ENCODE data around the gene NOP9.

NOP9 gene

GRCh38 chr14:24299255-24300191, at the start of gene NOP9, which contains the start of gene DHRS1:
Gene NOP9 (plus strand): TSS chr14:24299850. CDS start chr14:24299955, 105 bp downstream.
Gene DHRS1 (minus strand): TSS chr14:24299780. CDS start chr14:24299106, 674 bp downstream.
- DNase-seq (ENCODE audit: low spot score), result peak; percentile 95

DNA sequence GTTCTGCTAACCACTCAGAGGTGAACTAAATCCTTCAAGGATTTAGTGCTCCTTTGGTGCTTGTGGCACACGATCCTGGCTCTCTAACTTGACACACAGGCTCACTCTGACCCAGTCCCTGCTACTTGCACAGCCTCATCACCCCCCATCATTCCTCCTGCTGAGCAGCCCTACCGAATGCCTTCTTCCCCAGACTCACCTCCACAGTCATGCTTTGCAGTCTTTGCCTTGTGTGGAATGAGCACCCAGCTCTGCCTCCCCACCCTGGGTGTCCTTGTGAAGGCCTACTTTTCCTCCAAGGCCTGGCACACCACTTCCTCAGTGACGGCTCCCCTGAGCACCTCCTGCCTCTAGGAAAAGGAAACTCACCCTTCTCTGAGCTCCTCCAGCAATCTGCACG, 49.3 kb upstream of the NOP9 start:
- no peak for DNase-seq (ENCODE audit: low spot score)

GRCh38 chr14:24251880-24252288, 47.8 kb upstream of the NOP9 start:
- DNase-seq (ENCODE audit: low spot score), result peak; percentile 79

- no peak for DNase-seq (ENCODE audit: low spot score)
These were observed 47.1 kb upstream of the NOP9 start for GRCh38 chr14:24252289-24253124.

- DNase-seq (ENCODE audit: low spot score), result no peak
These were observed 45.7 kb upstream of the NOP9 start for GRCh38 chr14:24253936-24254335.

GRCh38 chr14:24254630-24255392, 44.8 kb upstream of the NOP9 start:
- no peak for DNase-seq (ENCODE audit: low spot score)

DNA sequence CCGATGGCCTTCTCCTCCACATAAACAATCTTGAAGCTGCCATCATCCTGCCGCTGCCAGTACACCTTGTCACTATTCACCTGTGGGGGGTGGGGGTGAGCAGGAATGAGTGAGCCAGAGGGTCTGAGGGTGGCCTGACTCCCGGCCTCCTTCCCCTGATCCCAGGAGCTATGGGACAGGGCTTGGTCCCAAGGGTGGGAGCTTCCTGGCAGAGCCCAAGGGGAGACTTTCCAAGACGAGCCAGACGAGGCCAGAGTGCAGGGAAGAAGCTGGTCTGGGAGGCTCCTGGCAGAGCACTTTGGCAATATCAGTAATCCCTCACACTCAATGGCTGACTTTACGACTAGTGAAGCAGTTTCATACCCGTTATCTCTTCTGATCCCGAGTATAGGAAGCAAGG, 44.2 kb upstream of the NOP9 start:
- DNase-seq (ENCODE audit: low spot score), result no peak

DNA sequence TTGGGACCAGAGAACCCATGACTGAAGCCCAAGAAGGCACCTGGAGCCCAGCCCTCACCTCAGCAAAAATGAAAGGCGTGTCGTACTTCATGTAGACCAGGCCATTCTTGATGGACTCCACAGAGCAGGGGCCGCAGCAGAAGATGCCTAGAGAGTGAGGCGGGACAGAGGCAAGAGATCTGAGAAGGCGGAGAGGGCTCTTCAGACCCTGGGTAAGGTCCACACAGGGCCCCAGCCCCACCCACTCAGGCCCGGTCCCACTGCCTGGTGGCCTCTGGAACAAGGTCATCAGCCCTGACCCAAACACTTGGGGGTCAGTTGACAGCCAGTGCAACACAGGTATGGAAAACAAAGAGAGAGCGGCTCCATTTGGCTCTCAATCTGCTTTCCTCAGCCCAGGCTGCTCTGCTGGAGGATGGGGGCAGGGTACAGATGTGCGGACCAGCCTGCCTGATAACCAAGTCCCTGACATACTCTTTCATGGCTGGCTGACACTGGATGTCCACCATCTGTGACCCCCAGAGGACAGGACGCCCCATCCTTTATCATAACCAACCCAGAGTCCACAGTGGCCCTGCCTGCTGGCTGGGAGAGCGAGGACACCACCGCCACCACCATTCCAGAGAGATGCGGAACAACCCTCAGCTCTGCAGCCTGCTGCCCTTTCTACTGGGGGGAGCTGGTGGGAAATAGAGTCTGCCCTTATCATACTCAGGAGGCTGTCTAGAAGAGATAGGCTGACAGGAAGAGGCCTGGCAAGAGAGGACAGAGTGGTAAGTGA, 43.5 kb upstream of the NOP9 start:
- DNase-seq (ENCODE audit: low spot score), result no peak

GRCh38 chr14:24256960-24257359, 42.7 kb upstream of the NOP9 start:
- DNase-seq (ENCODE audit: low spot score), result peak; percentile 40

DNA sequence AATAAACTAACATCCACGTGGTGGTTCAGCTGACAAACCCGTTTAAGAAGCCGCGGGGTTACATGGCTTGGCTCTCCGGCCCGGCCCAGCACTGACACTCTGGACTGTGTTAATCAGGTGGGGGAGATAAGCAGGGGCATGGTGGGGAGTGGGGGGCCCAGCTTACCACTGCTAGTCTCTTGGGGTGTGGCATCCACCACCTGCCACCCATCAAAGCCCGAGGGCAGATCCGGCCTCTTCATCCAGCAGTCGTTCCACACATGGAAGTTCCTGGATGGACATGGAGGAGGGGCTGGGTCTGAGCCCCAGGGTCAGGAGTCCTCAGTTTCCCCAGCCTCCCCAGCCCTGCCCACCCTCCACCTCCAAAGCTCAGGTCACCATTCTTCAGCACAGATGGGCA, 41.5 kb upstream of the NOP9 start:
- no peak for DNase-seq (ENCODE audit: low spot score)

DNA sequence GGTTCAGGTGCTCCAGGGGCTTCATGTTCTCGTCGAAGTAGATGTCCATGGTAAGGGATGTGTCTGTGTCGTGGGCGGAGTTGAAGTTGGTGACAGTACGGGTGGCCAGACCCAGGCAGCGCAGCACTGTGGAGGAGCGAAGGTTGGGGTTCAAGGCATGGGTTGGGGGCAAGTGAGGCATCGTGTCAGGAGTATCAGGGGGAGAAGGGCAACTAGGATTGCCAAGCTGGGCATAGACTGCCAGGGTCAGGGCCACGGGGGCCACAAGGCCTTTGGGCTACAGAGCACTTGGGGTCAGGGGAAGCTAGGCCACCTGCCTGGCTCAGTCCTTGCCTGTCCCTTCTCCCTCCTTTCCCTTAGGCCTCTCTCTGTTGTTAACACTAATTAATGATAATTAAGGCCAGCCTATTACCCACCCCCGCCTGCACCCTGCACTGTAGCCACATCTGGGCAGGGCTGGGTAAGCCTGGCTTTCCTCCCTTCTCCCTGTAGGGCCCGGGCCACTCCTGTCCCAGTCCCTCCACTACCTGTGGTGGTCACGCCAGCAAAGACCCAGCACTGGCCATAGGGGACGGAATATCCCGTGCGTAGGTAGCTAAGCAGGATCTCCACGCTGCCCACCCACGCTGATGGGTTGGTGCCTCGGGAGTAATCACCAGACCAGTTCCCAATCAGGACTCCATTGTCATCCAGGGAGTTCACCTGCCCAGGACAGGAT, 40.9 kb upstream of the NOP9 start:
- no peak for DNase-seq (ENCODE audit: low spot score)

DNA sequence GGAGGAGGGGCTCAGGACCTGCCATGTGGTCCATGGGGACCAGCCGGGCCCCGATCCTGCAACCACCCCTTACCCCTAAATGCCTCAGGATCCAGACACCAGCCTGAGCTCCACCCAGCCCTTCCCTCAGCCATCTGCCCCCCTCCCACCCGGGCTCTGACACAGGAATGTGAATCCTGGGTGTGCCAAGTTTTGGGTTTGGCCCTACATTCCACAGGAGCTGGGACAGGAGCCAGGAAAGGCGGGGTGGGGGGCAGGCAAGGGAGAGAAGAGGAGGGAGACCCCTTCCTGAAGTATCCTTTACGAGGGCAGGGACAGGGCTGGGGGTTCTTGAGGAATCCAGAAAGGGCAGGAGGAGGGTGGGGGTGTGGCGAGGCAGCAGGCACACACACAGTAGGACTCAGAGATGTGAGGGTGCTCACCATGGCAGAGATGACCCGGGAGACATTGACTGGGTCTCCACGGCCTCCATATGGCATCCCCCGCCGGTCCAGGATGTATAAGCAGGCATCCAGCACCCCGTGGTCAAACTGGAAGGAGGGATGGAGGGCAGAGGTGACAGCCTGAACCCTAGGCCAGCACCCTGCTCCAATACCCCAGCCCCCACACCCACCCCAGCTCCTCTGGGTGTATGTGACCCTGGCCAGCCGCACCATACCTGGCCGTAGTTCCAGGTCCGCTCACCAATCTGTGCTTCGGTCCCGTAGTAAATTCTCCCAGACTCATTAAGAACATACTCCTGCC, 40.2 kb upstream of the NOP9 start:
- peak; percentile 80 for DNase-seq (ENCODE audit: low spot score)

GRCh38 chr14:24260026-24260779, 39.4 kb upstream of the NOP9 start:
- no peak for DNase-seq (ENCODE audit: low spot score)

- DNase-seq (ENCODE audit: low spot score), result no peak
These were observed 38.9 kb upstream of the NOP9 start for GRCh38 chr14:24260780-24261157.

DNA sequence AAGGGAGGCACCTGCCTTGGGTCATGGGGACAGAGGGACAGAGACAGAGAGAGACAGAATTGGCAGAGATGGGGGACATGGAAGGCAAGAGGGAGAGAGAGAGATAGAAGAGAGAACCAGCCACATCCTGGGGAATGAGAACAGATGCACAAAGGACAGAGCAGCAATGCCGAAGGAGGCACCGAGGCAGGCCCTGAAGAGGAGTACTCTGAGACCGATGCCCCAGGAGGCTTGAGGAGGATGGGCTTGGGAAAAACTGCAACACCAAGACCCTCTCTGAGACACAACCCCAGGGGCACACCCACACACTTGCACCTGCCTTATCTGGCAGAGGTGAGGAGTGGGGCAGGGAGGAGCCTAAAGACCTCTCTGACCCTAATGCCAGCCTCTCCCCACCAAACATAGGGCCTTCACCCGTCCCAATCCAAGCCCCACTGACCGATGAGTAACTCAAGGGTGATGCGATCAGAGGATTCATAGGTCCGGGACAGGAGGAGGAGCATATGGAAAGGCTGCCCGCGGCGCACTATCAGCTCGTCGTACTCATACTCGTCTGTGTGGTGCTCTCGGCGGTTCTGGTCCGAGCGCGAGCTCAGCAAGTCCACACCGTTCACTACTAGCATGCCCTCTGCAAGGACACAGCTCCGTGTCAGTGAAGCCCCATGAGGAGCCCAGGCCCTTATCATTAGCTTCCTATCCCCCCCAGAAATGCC, 38.2 kb upstream of the NOP9 start:
- no peak for DNase-seq (ENCODE audit: low spot score)

- DNase-seq (ENCODE audit: low spot score), result no peak
These were observed 37.7 kb upstream of the NOP9 start for GRCh38 chr14:24261969-24262327.

DNA sequence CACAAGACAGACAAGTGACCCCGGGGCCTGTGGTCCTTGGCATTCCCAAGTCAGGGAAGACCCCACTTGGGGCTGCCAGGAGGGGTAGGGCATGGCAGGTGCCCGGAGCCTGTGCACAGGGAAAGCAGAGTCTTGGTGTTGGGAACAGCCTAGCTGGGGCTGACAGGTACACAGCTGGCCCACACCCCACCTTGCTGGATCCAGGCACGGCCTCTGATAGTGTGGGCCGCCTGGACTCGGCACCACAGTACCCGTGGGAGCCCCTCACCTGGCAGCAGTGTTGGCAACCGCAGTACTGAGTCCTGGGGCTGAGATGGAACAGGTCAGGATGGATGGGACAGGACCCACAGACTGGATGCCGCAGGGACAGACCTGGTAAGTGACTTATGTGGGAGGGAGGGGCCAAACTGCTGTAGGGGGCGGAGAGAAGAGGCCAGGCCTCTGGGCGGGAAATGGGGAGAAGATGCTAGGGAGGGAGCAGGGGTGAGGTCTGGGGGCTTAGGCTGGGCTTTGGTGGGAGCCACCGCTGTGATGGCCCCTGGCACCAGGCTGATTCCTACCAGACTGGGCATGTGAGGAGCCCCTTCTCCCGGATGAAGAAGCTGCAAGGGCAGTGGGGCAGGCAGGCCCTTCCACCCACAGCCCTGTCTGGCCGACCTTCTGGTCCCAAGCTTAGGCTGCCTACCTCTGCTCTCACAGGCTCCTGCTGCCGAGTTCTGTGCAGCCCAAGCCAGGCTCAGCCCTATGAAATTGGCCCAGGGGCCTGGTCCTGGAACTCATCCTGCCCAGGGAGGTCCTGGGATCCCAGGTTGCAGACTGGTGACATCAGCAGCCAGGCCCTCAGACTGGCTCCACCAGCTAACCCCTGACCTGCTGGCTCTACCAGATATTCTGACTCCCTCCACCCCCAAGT, 36.6 kb upstream of the NOP9 start, which contains the start of gene TGM1:
Gene TGM1, minus strand, starts transcription at position 357 of the 913 bp plus-strand sequence. CDS start 825 bp downstream, outside the sequence.
- no peak for DNase-seq (ENCODE audit: low spot score)

Data from hepatic stellate cell (primary cell).